Left ventricle myocardium superior (tissue), 1 donor: ENCODE data around the gene KLHL21. TPM values are rescaled to one million over a fixed set of nuclear protein-coding genes. Genes with fewer than 3 reads are reported as not detected.

ENCODE experiments used
- ATAC-seq: fragments of 200-7000 bp; cut with Tn5 transposase; one replicate; pipeline ENCODE4 v1.9.1; 2020; ENCODE audit warnings: mild to moderate bottlenecking, moderate library complexity
- DNase-seq: peaks from one replicate; pipeline ENCODE4 v3.0.0-alpha.2; 2020
- intact Hi-C: fragments of 100-400 bp; cut with micrococcal nuclease; formaldehyde crosslinking; loops from one replicate; pipeline ENCODE4 v1.11.0; 2022
- total RNA-seq: library from RNA; stranded (reverse); fragmentation: NEBNext Ultra II Directional; extraction: Animal tissue kit (Norgen Biotek cat#: 25700); gene quantifications from one replicate; pipeline ENCODE4 v1.2.1, GENCODE V29; 2021
- donor health status: DM: no; HTN: yes; CAD: no; lungs with severe emphysema.

KLHL21 gene
- total RNA-seq, 1 donor from 2014 or later = 131 TPM

DNA sequence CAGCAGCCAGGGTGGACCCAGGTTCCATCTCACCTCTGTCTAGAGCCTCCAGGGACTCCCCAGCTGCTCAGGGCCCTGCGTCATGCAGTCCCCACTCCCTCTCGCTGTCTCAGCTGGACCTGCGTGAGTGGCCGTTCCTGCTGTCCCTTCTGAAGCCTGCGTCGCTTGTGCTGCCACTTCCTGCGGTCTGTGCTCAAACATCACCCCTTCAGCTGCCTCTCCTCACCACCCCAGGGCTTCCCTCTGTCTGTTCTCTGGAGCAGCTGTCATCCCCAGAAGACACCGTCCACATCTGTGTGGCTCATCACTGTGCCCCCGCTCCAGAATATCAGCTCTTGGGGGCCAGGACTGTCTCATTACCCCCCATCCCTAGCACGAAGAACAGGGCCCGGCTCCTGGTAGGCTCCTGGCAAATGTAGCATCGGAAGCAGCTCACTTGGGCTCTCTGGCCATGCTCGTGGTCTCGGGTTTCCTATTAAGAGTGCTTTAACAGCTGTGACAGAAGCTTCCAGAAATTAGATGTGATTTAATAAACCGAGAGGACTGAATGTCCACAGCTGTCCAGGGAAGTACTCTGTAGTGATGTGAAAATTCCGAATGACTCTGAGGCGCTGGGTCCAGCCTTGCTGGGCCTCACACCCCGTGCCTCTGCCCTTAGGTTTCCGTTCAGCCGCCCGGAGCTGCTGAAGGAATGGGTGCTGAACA, 25.3 kb upstream of the KLHL21 start:
- no peak for DNase-seq
- intact Hi-C loops = no loop called here

DNA sequence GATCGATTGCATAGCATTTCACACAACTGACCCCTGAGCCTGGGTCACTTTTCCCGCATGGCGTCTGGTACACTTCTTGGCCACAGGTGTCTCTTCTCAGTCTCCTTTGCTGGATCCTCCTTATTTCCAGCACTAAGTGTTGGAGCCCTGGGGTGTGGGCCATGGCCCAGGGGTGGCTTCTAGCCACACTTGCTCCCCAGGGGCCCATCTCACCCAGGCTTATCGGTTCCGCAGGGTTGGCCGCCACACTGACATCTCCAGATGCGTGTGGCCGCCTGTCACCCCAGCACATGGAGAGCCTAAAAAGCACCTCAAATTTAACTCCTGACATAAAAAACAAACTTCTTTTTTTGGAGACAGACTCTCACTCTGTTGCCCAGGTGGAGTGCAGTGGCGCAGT, 24.4 kb upstream of the KLHL21 start:
- intact Hi-C loops = no loop called here
- DNase-seq = no peak
- ATAC-seq = no peak

More for the DNA sequence above, 25.3 kb upstream of the KLHL21 start:
- ATAC-seq = no peak

DNA sequence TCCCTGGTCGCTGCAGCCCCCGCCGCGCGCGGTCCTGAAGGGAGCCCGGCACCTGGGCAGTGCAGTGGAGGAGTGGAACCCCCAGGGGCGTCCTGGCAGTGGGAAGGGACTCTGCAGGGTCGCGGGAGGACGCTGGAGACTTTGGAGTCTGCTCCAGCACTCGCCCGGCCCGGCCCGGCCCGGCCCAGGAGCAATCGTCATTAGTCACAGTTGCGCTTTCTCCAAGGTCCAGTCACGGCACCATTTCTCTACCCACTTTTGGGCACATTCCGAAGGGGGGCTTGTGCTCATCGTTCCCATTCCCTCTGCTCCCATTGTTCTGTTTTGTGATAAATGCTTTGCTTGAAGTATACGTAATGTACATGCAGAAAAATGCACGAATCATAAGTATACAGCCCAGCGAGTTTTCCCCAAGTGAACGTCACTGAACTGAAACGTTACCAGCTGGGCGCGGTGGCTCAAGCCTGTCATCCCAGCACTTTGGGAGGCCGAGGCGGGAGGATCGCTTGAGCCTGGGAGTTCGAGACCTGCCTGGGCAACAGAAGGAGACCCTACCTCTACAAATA, 23.0 kb upstream of the KLHL21 start:
- DNase-seq = no peak
- peak; percentile 23 for ATAC-seq
- intact Hi-C loops = no loop called here

DNA sequence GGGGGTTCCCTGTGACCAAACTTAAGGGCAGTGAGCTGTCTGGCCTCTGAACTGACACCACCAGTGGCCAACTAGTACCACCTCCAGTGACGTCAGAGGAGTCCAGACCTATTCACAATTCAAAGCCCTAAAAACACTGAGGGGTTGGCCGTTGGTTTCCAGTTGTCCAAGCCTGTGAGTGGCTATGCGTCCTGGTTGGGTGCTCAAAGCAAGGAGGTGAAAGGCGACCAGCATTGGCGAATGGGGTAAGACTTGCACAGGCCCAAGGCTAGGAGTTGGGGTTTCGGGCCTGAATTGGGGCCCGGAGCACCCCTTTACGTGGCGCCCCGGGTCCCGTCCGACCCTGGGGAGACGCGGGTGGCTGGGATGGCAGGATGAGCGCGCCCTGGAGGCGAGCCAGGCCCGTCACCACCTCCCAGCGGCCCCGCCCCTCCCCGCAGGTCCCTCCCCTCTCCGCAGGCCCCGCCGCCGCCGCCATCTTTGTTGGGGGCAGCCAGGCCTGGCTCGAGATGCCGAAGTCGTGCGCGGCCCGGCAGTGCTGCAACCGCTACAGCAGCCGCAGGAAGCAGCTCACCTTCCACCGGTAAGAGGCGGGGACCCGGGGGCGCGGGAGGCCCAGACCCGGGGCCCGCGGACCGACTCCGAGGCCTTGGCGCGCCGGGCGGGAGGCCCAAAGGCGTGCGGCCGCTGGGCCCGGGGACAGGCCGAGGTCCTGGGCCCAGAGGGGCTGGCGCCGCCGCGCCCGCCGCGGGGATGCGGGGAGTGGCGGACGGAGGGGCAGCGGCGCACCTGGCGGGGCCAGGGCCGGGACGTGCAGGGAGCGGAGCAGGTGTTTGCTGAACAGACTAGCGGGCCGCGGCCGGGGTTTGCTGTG, 22.3 kb upstream of the KLHL21 start, which contains the start of gene THAP3:
Gene THAP3, plus strand, starts transcription at position 159 of the 874 bp plus-strand sequence. Its CDS starts 351 bp downstream, at position 510.
- intact Hi-C loops = no loop called here
- DNase-seq (peak; percentile 94), ATAC-seq (peak; percentile 95)

DNA sequence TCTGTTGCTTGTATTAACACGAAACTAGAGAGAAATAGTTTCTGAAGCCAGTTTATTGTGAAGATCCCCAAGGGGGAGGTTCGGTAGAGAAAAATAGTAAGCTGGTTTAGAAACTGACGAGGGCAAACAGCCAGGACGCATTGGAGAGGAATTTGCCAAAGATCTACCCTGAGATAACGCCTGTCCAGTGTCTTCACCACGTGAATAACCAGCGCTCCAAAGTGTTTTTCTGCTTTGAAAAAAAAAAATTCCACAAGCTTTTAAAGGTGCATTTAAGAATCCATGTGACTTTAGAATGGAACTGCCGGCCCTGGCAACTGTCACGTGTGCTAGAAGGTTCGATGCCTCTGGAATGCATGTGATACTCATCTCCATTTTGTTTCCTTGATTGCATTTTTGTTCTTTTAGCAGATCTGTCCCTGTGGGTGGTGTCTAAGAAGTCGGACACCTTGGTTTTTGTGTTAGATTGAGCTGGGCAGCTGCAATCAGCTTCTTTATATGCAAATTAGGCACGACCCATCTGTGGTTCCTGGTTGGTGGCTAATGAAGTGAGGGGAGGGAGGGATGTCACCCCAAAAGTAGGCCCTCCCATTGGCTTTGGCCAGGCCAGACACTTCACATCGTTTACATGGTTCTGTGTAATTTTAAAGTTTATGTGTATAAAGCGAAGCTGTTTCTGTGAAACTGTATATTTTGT, 20.7 kb upstream of the KLHL21 start:
- ATAC-seq (no peak), DNase-seq (no peak)
- intact Hi-C loops = no loop called here

DNA sequence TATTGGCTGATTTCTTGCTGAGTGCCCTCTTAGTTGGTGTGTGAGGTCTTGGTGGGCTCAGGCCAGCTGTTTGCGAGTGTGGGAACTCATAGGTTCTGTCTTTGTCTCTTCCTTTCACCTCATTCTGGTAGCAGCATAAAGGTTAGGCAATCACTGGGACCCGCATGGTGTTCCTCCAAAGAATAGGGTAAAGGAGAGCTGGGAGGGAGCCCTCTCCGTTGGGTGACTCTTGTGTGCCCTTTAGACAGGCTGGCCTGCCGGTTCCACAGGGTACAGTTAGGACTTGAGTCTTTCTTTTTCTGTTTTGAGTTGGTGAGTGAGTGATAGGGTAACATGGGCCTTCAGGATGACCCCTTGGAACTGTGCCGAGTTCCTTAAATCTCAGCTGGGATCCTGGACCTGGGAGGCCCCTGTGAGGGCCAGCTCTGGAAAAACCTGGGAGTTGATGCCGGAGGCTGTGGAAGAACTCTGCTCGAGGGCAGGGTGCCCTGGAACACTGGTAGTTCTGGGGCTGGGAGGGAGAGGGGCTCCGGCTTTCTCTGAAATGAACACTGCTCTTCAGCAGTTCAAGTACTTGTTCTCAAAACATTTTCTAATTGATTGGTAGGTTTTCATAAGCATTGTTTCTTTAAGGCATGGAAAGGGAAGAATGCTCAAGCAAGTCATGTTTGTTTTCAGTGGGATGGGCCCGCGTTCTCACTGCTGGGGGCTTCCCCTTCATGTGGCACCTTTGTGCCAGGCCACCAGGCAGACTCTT, 19.9 kb upstream of the KLHL21 start:
- no peak for DNase-seq
- ATAC-seq = no peak
- intact Hi-C loops = no loop called here

DNA sequence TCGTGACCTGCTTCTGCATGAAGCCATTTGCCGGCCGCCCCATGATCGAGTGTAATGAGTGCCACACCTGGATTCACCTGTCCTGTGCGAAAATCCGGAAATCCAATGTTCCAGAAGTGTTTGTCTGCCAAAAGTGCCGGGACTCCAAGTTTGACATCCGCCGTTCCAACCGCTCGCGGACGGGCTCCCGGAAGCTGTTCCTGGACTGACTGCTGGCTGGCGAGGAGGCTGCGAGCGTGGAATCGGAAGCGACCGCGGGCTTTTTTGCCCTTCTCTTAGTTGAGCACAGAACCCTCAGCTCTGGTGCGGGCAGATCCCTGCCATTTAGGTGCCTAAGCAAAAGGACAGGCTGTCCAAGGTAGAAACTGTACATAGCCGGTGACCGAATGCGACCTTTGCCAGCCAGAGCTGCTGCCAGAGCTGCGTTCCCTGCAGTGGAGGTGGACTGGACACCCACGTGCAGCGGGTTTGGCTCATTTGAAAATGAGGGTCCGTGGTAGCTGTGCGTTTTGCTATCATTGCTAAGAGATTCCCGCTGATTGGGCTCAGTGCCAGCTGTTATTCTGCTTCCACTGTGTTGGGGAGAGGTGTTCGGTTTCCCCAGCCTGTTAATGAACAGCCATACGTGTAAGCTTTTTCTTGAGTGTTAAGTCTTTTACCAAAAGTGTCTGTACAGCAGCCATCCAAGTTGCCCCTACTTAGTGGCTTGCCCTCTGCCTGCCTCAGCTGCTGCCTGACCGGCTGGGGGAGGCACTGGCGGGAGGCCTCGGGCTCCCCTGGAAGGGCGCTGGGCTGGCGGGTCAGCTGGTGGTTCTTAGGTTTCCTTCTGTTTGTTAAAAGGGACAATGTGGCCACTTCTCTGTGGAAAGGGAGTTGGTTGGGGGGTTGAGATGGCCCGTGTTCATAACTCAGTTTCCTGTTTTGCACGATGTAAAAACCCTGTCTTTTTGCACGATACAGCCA, 19.0 kb upstream of the KLHL21 start:
- no peak for DNase-seq
- no peak for ATAC-seq
- intact Hi-C loops = no loop called here

DNA sequence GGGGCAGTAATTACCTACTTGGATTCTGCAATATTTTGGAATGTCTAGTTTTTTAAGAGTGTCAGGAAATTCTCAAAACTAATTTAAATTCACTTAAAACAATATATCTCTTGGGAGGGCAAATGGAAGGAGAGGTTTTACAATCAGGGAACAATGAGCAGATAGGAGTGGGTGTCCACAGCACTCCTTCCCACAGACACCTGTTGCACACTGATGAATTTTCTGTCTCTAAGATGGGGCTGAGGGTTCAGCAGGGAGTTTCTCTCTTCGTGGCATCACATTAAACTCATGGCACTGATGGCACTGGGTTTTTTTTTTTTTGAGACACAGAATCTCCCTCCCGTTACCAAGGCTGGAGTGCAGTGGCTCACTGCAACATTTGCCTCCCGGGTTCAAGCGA, 16.4 kb upstream of the KLHL21 start:
- intact Hi-C loops = no loop called here
- no peak for ATAC-seq
- DNase-seq = no peak

DNA sequence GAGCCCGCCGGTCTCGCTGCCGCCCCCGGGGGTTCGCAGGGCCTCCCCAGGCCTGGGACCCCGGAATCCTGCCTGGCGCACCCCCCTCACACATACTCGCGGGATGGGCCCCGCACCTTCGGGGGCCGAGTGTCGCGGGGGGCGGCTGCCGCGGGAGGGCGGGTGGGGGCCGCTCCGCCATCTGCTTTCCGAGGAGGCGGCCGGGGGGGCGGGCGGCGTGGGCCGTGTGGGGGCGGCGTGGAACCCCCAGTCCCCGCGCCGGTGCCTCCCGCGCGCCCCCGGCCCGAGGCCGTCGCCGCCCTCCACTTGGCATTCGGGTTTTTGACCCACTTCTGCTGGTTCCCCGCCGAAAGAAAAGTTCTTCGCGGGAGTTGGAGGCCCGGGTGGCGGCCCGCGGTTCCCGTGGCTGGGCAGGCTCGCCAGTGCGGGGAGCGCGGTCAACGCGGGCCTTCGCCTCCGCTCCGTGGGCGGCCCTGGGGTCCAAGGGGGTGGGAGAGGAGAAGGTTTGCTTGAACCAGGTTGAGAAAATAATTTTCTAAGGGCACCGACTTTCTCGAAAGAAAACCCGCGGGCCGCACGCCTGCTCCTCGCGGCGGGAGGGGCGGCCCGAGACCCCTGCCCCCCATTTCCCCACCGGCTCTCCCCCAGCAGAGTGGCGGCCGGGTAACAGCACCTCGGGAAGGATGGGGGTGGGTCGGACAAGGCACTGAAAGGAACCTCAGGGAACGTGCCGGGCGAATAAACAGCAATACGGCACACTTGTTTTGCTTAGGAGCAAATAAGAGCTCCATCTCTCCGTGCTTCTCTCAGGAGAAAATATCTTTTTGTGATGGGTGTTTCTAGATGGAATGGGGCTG, 12.5 kb upstream of the KLHL21 start:
- intact Hi-C loops = no loop called here
- DNase-seq = peak; percentile 52
- no peak for ATAC-seq

DNA sequence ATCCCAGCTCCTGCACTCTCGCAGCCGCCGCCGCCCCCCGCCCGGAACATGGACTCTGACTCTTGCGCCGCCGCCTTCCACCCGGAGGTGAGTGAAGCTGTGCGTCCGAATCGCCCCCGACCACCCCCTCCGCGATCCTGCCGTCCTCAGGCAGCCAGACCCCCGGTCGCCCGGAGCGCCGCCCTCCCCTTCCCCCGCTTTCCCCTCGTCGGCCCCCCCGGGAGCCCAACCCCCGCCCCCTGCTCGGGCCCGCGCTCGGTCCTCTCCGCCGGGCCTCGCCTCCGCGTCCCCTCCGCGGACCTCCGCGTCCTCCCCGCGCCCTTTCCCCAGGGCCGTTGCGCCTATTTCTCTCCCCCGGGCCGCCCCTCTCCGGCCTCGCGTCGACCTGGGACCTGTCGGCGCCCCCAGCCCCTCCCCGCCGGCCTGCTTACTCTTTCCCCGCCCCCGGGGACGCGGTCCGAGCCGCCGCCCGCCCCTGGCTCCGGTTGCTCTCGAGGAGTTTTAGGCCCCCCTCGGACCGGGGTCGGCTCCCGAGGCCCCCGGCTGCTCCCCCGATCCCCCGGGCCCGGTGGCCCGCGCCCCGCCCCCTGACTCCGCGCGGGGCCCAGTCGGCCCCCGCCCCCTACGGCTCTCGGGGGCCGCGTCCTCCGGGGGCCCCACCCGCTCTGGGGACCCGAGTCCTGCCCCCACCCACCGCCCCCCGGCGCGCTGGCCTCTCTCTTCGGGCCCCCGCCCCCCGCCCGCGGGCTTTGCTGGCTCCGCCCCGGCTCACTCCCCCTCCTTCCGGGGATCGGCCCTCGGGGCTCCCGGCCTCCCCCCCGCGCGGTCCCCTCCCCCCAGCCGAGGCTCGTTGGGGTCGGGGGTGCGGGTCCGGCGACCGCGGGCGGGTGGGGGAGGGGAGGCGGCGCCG, 11.6 kb upstream of the KLHL21 start:
- peak; percentile 78 for DNase-seq
- intact Hi-C loops = no loop called here
- ATAC-seq = peak; percentile 12

DNA sequence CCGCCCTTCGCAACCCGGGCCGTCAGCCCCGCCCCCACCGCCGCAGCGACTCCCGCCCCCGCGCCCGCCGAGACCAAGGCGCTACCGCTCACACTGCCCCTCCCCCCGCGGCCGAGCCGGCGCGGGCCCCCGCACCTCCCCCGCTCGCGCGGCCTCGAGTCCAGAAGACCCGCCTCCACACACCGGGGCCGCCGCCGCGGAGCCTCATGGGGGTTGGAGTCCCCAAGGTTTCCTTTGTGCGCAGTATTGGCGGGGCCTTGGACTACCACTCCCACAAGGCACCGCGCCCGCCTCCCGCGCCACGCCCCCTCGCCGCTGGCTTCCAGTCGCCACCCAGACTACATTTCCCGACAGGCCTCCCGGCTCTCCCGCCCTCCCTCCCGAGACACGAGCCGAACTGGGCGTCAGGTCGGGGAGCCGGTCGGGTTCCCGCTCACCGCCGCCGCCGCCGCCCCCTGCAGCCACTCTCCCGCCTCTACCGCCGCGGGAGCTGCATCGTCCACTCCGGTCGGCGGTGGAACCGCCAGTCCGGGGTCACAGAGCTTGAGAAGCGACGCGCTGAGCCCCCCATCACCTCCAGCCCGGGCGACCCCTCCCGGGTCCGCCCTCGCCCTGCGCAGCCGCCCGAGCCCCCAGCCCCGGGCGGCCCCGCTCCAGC, 10.8 kb upstream of the KLHL21 start, which contains the start of gene PHF13:
Gene PHF13, plus strand, starts transcription at position 371 of the 658 bp plus-strand sequence. CDS start 336 bp downstream, outside the sequence.
- intact Hi-C loops = no loop called here
- peak; percentile 95 for ATAC-seq

DNA sequence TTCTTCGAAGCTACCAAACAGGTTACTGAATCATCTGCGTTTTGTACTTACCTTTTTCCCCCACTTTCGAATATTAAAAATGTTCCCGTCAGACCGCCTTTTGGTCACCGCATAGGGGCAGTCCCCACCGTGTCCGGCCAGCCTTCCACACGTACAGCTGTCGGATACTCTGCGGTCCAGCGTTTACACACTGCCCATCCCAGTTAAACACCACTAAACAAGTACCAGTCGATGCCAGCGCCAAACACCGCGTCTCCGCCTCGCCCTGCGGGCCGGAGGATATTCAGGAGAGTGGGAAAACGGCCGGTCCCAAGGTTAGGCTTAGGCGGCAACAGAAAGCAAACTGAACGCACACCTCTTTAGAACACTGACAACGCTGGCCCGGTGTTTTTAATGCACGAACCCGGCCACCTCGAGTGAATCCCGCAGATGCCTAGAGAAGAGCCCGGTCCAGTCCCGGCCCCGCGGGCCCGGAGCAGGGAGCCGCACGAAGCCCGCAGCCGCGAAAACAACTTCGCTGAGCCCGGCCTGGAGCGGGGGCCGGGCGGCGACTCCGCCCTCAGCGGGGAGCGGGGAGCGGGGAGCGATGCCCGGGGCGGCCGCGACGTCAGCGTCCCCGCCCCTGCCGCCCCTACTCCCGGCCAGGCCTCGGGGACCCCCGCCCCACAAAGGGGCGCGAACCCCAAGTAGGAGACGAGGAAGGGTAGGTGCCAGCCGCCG, 10.1 kb upstream of the KLHL21 start:
- intact Hi-C loops = no loop called here
- DNase-seq = peak; percentile 62
- ATAC-seq = peak; percentile 67

More for the DNA sequence above, 10.8 kb upstream of the KLHL21 start, which contains the start of gene PHF13:
- DNase-seq = peak; percentile 100

DNA sequence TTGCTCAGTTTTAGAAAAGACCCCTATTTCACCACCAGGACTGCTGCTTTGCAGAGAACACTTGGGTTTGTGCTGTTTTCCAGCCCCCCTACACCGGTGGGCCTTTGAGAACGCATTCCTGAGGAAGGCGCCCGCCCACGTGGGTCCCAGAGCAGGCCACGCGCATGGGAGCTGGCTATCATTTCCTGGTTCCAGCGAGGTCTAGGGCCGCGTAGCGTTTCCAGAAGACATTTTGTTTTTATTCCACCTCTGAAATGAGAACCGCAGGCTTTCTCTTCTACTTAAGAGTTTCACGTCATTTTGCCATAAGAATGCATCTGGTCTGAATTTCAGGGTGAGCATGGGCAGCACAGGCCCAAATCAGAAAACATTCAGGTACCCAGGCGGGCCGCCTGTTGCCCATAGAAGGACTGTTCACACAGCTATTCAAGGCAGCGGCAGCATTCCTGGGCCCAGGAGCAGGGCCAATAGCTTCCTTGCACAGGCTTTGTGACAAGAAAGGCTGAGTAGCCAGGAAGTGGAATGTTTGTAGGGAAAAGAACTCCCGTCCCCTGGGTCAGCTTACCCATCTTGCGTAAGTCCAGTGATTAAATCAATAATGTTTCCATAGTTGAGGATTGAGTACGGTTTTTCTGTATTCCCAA, 1.4 kb upstream of the KLHL21 start:
- peak; percentile 87 for DNase-seq
- peak; percentile 31 for ATAC-seq
- intact Hi-C loops = no loop called here
